AG04449 (cell line): ENCODE results near the gene SERPINH1.

ENCODE experiments used
- CTCF ChIA-PET: fragments of 350-600 bp; formaldehyde crosslinking; extraction: SDS; loops from one replicate; lab custom pipeline; 2021; ENCODE audit warnings: antibody characterized with exemption; lab: Yijun Ruan, JAX
- POLR2A ChIA-PET: fragments of 400-600, 350-600 bp; formaldehyde crosslinking; extraction: SDS; loops from one replicate; lab custom pipeline; 2020; ENCODE audit warnings: antibody characterized with exemption, inconsistent platforms; lab: Yijun Ruan, JAX
- DNase-seq: peaks from one replicate; pipeline ENCODE4 v3.0.0-alpha.2; 2010; ENCODE audit warnings: low read depth, low spot score
- H3K4me3 ChIP-seq: 2 replicates; pipeline ENCODE4 v1.5.1; 2011; ENCODE audit warnings: low read depth, mild to moderate bottlenecking, control low read depth, low read length
- CTCF ChIP-seq: IDR thresholded peaks from one replicate; pipeline ENCODE4 v1.5.1; 2011; ENCODE audit warnings: mild to moderate bottlenecking, moderate library complexity, low read length, control low read depth, inconsistent platforms; ENCODE audit not compliant: insufficient read depth; ENCODE audit errors: missing control alignments

The SERPINH1 gene

GRCh38 chr11:75562048-75562835, at the start of gene SERPINH1:
TSS of gene SERPINH1 (plus strand) at chr11:75562253. CDS start at chr11:75566350, 4,097 bp downstream.
- no peak for DNase-seq
- peak within 1 kb of the TSS; percentile 91 for H3K4me3 ChIP-seq
- ChIA-PET CTCF (interaction anchor here (0.7 to 3.1 kb wide), 3 partner anchors 8 to 117 kb away, joined by 3 to 18 read pairs (median 13); no protein-coding TSS in a partner anchor), POLR2A (interaction anchor here (0.8 to 7.4 kb wide), 7 partner anchors 9 to 22 kb away, joined by 3 to 168 read pairs (median 8); no protein-coding TSS in a partner anchor)
- TF ChIP-seq CTCF, result peak; percentile 0

DNA sequence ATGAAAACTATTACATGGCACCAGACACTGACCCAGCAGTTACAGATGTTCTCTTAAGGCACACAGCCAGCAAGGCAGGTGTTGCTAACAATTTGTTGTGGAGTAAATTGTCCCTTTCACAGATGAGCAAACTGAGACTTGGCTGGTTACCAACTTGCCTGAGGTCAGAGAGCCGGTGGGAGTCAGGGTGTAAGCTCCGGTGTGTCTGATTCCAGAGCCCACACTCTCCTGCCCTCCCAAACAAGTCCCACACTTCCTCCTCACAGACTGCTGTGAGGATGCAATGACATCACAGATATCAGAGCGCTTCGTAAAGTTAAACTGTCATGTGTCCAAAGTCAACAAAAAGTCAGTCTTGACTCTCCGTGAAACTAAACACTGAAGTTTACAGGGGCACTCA, 48.8 kb upstream of the SERPINH1 start:
- DNase-seq, result no peak
- ChIA-PET CTCF (interaction anchor here (1.1 to 2.1 kb wide), 3 partner anchors 13 to 68 kb away, joined by 3 to 5 read pairs (median 3); no protein-coding TSS in a partner anchor), POLR2A (no interaction called here)
- TF ChIP-seq CTCF, result no peak
- H3K4me3 ChIP-seq, result no peak overlapping the region

DNA sequence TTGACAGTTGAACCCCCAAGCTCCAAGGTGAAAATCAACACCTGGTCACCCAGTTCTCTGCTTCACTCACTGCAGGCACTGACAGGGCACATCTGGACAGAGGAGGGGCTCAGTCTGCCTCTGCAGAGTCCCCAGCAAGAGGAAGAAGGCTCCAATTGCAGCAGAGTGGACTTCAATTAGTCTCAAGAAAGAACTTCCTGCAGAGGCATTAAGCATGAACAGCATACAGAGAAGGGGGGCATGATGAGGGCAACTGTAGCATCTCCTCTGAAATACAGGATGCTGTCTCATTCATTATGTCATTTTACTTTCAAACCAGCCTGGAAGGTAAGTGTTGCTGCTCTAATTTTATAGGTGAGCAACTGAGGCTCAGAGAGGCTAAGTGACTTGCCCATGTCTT, 47.5 kb upstream of the SERPINH1 start:
- DNase-seq, result no peak
- POLR2A ChIA-PET, result no interaction called here
- H3K4me3 ChIP-seq, result no peak overlapping the region
- TF ChIP-seq CTCF, result no peak
- CTCF ChIA-PET, result interaction anchor here (1.1 kb wide), 1 partner anchor 69 kb away, joined by 3 read pairs; no protein-coding TSS in a partner anchor

- no peak overlapping the region for H3K4me3 ChIP-seq
- ChIA-PET CTCF (interaction anchor here (1.4 to 22.5 kb wide), 4 partner anchors 10 to 132 kb away, joined by 3 to 658 read pairs (median 44); partner anchors contain the start of gene GDPD5), POLR2A (no interaction called here)
- TF ChIP-seq CTCF, result no peak
- DNase-seq, result no peak
Measured at GRCh38 chr11:75516140-75516539, 45.9 kb upstream of the SERPINH1 start.

GRCh38 chr11:75516886-75517285, 45.2 kb upstream of the SERPINH1 start:
- ChIA-PET POLR2A (no interaction called here), CTCF (interaction anchor here (1.4 to 22.5 kb wide), 4 partner anchors 9 to 132 kb away, joined by 3 to 658 read pairs (median 44); partner anchors contain the start of gene GDPD5)
- H3K4me3 ChIP-seq, result no peak overlapping the region
- no peak for TF ChIP-seq CTCF
- no peak for DNase-seq

DNA sequence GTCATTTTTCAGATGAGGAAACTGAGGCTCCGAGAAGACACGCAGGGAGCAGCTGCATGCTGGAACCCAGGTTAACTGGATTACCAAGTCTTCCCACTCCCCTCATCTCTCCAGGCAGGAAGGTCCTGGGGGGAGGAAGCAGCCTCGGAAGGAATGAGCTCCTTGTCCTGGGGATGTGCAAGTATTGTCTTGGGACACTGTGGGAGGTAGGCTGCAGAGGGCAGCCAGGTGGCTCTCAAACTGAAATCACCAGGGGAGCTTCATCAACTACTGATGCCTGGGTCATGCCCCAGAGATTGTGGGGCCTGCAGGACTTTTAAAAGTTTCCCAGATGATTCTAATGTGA, 43.9 kb upstream of the SERPINH1 start:
- ChIA-PET POLR2A (interaction anchor here (0.6 kb wide), 1 partner anchor 113 kb away, joined by 3 read pairs; no protein-coding TSS in a partner anchor), CTCF (interaction anchor here (0.9 to 22.5 kb wide), 4 partner anchors 9 to 76 kb away, joined by 3 to 658 read pairs (median 39); no protein-coding TSS in a partner anchor)
- DNase-seq, result no peak
- no peak overlapping the region for H3K4me3 ChIP-seq
- no peak for TF ChIP-seq CTCF
